HG03575 (cell line): ENCODE data around the gene ABCA2.

ENCODE experiments used
- ATAC-seq: cut with Tn5 transposase; IDR thresholded peaks from one replicate; pipeline ENCODE4 v1.9.1; 2021; ENCODE audit not compliant: unreplicated experiment, insufficient number of reproducible peaks, low FRiP score; ENCODE audit errors: extremely low read depth

The ABCA2 gene

DNA sequence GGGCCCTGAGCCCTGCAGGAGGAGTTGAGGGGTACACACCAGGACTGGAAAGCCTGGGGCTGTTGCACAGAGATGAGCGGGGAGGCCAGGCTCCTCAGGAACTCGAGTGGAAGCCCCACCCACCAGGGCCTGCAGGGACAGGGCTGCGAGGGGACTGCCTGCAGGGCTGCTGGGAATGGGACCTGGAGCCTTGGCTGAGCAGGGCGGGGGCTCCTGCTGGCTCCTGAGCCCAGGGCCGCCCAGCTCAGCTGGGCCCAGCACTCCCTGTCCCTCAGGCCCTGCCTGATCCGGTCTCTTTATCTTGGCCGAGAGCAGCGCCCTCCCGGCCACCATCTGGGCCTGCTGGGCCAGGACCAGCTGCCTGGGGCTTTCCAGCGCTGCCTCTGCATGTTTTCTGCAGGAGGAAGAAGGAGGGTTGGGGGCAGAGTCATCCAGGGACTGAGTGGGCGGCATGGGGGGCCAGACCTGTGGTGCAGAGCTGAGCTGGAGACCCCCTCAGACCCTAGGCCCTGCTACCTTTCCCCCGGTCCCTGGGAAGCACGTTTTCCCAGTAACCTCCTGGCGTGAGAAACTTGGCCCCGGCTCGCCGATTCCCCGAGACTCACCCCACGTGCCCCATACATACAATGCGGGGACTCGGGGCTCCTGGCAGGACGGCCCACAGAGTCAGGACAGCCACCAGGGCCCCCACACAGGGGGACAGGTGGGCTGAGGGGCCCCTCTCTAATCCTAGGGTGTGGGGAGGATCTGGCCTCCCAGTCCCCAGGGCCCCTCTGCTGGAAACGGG lies 66.6 kb downstream of the ABCA2 start:
- ATAC-seq = no peak

DNA sequence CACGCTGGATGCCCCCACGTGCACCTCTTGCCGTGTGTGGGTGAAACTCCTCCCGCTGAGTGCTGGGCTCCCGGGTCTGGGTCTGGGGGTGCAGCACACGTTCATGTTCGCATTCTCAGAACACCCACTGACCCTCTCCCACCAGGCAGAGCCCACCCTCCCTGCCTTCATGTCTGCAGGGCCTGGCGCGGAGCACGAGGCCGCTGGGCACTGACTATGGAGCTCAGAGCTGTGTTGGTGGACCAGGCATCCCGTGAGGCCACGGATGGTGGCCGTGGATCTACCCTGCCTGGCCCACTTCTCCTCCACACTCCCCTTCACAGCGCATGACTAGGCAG lies 67.1 kb downstream of the ABCA2 start:
- ATAC-seq = no peak

DNA sequence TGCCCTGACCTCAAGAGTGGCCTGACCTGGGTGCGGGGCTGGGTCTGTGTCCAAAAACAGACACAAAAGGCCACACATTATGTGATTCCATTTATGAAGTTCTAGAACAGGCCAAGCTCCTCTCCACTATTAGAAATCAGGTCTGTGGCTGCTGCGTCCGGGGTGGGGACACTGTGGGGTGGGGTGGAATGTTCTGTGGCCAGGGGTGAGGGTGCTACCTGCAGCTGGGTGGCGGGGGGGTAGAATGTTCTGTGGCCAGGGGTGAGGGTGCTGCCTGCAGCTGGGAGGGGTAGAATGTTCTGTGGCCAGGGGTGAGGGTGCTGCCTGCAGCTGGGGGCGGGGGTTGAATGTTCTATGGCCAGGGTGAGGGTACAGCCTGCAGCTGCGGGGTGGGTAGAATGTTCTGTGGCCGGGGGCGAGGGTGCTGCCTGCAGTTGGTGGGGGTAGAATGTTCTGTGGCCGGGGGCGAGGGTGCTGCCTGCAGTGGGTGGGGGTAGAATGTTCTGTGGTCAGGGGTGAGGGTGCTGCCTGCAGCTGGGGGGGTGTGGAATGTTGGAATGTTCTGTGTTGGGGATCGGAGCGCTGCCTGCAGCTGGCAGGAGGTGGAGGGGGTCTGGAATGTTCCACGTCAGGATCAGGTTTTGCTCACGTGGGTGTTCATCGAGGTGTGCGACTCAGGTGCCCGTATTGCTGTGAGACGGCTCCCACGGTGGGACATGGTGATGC lies 67.7 kb downstream of the ABCA2 start:
- ATAC-seq = no peak

DNA sequence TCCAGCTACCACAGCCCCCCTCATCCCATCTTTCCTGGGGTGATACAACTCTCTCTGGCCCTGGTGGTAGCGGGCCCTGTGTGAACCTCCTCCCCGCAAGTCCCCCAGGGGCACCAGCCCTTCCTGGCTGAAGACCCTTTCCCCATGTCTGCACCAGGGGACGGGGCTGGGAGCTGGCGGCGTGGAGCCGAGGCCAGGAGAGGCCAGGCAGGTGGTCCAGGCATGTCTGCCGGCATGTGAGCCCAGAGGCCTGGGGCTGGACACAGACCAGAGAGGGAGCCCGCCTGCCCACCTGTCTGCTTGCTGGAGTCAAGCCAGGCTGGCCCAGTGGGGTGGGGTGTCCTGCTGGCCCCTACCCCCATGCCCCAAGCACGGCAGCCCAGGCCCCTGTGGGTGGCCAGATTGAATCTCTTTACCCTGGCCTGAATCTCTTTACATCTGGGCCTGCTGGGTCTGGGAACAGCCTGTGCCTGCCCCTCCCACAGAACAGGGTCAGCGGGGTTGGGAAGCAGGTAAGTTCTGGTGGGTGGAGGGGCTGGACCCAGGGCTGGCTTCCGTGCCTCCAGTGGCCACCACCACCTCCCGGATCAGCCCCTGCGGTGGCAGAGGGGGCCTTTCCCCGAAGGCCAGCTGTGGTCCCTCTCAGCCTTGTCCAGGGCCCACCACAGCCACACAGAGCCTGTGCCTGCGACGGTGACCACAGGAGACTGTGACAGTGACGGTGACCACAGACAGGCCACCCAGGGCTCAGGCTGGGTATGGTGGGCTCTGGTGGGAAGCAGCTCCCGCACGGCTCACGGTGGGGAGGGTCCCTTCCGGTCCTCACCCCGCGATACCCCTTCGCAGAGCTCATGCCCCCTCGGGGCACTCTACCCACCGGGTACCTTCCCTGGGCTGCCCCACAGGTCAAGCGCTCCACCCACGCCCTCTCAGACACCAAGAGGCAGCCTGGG lies 68.9 kb downstream of the ABCA2 start:
- ATAC-seq = no peak

DNA sequence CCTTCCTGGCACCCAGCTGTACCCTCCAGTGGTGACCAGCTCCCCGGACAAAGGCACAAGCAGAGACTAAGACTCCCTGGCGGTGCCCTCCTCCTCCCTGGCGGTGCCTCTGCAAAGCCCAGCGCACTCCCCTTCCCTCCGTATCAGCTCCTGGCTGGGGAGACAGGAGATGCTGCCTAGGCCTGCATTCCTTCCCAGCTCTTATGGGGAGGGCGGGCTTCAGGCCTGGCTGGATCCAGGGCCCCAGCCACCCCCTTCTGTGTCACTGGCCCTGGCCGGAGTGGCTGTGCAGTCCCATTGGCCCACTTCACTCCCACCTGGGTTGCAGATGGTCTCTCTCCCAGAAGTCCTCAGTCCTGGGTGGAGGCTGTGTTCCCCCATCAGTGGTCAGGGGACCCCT lies 69.6 kb downstream of the ABCA2 start:
- ATAC-seq = no peak

DNA sequence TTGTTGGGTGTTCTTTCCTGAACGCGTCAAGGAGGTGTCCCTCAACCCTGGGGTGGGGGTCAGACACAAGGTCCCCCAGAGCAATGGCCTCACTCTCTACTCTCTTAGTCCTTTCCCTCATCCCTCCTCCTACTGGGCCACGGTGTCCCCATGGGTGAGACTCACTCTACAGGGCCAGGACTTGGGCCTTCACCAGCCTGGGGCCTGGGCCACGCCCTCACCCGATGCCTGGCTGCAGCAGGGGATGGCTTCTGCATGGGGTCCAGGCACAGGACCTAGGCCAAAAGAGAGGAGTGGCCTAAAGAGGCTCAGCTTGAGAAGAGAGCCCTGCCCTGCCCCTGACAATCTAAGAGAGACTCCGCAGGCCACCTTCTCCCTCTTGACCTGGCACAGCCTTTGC lies 70.1 kb downstream of the ABCA2 start:
- ATAC-seq = no peak

DNA sequence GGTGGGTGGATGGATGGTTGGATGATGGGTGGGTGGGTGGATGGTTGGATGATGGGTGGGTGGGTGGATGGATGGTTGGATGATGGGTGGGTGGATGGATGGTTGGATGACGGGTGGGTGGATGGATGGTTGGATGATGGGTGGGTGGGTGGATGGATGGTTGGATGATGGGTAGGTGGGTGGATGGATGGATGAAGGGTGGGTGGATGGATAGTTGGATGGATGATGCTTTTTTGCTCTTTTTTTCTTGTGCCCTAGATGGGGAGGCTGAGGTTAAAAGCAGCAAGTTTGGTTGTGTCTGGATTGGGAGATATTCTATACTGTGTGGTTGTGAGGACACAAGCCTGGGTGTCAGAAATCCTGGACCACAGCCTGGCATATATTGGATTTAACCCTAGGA lies 70.6 kb downstream of the ABCA2 start:
- ATAC-seq = no peak
